ENCODE results near the gene ST7L. TPM values are rescaled to one million over a fixed set of nuclear protein-coding genes. Genes with fewer than 3 reads are reported as not detected.

ST7L gene
- total and polyA plus RNA-seq, 2 experiments from 2014 or later, result 9.2 to 14.2 TPM

DNA sequence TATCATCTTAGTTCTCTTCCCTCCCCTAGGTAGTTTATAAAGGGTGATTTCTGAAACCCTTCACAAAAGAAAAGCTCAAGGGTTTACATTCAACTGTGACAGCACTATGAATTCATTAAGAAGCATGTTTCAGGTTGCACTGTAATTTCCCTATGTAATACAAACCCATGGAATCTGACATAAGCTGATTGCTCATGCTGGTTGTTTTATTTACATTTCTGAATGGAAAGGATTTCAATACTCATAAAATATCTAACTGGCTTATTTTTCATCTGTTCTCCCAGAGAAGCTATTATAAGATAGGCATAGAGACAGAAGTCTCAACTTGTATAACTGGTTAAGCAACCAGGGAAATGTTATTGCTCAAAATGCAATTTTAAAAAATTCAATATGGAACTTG, 89.6 kb downstream of the ST7L start:
- H3K4me2 ChIP-seq, result no peak overlapping the region
- no peak for TF ChIP-seq EZH2phosphoT487 (IDR thresholded peaks at IDR 0.05; ENCODE audit: low read depth, severe bottlenecking, unreplicated experiment)
- TF ChIP-seq, protein P1, sequence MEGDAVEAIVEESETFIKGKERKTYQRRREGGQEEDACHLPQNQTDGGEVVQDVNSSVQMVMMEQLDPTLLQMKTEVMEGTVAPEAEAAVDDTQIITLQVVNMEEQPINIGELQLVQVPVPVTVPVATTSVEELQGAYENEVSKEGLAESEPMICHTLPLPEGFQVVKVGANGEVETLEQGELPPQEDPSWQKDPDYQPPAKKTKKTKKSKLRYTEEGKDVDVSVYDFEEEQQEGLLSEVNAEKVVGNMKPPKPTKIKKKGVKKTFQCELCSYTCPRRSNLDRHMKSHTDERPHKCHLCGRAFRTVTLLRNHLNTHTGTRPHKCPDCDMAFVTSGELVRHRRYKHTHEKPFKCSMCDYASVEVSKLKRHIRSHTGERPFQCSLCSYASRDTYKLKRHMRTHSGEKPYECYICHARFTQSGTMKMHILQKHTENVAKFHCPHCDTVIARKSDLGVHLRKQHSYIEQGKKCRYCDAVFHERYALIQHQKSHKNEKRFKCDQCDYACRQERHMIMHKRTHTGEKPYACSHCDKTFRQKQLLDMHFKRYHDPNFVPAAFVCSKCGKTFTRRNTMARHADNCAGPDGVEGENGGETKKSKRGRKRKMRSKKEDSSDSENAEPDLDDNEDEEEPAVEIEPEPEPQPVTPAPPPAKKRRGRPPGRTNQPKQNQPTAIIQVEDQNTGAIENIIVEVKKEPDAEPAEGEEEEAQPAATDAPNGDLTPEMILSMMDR (IDR thresholded peaks at IDR 0.05; ENCODE audit: poor library complexity), result no peak
- TF ChIP-seq EZH2 (IDR thresholded peaks at IDR 0.05; ENCODE audit: borderline replicate concordance), result no peak
- H3K36me3 ChIP-seq (replicated peaks; ENCODE audit: insufficient read depth, low read depth), result no peaks in the 10 kb centered on the region
- no peak overlapping the region for H3K4me3 ChIP-seq
- H3K79me2 ChIP-seq, result no peaks in the 10 kb centered on the region
- no peak overlapping the region for H3K27ac ChIP-seq
- no peaks in the 10 kb centered on the region for H3K9me2 ChIP-seq (replicated peaks; ENCODE audit: insufficient read depth)
- no peaks in the 10 kb centered on the region for H4K20me1 ChIP-seq (ENCODE audit: insufficient read depth, poor library complexity, severe bottlenecking)
- no peak for DNase-seq (ENCODE audit: low spot score)
- H3K9me3 ChIP-seq (ENCODE audit: low read depth), result no peaks in the 10 kb centered on the region
- H2AFZ ChIP-seq, result no peak overlapping the region
- no peaks in the 10 kb centered on the region for H3K4me1 ChIP-seq (ENCODE audit: insufficient read depth)
- no peaks in the 10 kb centered on the region for H3K27me3 ChIP-seq

DNA sequence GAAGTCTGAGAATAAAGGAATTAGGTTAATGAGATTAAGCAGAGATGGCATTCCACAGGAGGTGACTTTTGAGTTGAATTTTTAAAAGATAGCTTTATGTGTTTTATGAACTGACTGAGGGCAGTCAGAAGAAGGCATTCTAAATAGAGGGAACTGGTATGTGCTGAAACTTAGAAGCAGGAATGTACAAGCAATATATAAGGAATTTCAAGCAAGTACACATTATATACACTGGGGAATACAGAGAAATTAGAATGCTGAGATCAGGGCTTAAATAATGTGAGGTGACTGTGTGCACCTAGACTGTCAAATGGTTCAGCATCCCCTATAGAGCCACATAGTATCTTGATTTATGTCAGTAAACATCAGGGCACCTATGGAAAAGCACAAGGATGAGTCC, 90.9 kb downstream of the ST7L start:
- no peak for DNase-seq (ENCODE audit: low spot score)
- no peak for TF ChIP-seq EZH2 (IDR thresholded peaks at IDR 0.05; ENCODE audit: borderline replicate concordance)
- H3K27me3 ChIP-seq, result no peaks in the 10 kb centered on the region
- no peak overlapping the region for H3K4me2 ChIP-seq
- H2AFZ ChIP-seq, result no peak overlapping the region
- no peaks in the 10 kb centered on the region for H3K9me3 ChIP-seq (ENCODE audit: low read depth)
- H3K79me2 ChIP-seq, result no peaks in the 10 kb centered on the region
- no peak overlapping the region for H3K4me3 ChIP-seq
- no peaks in the 10 kb centered on the region for H3K4me1 ChIP-seq (ENCODE audit: insufficient read depth)
- no peaks in the 10 kb centered on the region for H4K20me1 ChIP-seq (ENCODE audit: insufficient read depth, poor library complexity, severe bottlenecking)
- no peaks in the 10 kb centered on the region for H3K36me3 ChIP-seq (replicated peaks; ENCODE audit: insufficient read depth, low read depth)
- no peaks in the 10 kb centered on the region for H3K9me2 ChIP-seq (replicated peaks; ENCODE audit: insufficient read depth)
- no peak overlapping the region for H3K27ac ChIP-seq

DNA sequence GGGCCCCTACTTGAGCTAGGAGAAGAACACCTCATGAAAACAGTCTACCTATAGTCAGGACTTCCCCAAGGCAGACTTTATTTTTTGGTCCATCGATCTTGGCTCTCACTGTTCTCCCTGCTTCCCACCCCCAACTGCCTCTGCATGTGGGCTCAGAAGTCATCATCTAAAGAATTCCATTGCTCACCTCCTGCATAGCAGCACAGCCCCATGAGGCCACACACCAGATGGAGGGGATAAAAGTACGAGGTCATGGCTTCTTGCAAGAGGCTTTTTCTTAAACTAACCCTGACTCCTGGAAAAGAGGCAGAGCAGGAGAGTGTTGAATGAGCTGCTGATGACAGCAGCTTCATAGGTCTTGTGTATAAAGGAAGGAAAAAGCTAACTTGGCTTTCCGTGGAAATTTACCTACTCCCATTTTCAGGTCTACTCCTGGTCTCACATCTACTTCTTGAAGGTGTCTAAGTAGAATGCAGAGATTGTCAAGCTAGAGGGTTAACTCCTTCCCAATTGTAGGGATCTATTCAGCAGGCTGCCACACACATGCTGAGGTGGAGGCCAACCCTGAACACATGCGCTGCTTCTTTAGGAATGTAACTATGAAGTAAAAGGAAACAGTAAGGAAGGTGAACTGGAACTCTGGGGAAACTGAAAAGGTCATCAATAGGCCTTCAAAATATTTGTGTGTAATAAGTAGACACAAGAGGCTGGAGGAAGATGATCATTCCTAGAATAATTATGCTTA, 91.5 kb downstream of the ST7L start:
- no peak overlapping the region for H2AFZ ChIP-seq
- no peaks in the 10 kb centered on the region for H3K9me3 ChIP-seq (ENCODE audit: low read depth)
- TF ChIP-seq EZH2phosphoT487 (IDR thresholded peaks at IDR 0.05; ENCODE audit: low read depth, severe bottlenecking, unreplicated experiment), result no peak
- TF ChIP-seq, protein P1 (IDR thresholded peaks at IDR 0.05; ENCODE audit: poor library complexity), result no peak
- no peak for TF ChIP-seq EZH2 (IDR thresholded peaks at IDR 0.05; ENCODE audit: borderline replicate concordance)
- H3K4me1 ChIP-seq (ENCODE audit: insufficient read depth), result no peaks in the 10 kb centered on the region
- no peaks in the 10 kb centered on the region for H3K9me2 ChIP-seq (replicated peaks; ENCODE audit: insufficient read depth)
- H3K27ac ChIP-seq, result no peak overlapping the region
- DNase-seq (ENCODE audit: low spot score), result no peak
- H3K36me3 ChIP-seq (replicated peaks; ENCODE audit: insufficient read depth, low read depth), result no peaks in the 10 kb centered on the region
- H3K79me2 ChIP-seq, result no peaks in the 10 kb centered on the region
- no peaks in the 10 kb centered on the region for H4K20me1 ChIP-seq (ENCODE audit: insufficient read depth, poor library complexity, severe bottlenecking)
- H3K4me3 ChIP-seq, result no peak overlapping the region
- no peak overlapping the region for H3K4me2 ChIP-seq
- 63% methylated on average over 4 of the region's 4 CpGs for WGBS (ENCODE audit: low lambda C conversion rate, missing lambda C conversion rate)
- H3K27me3 ChIP-seq, result no peaks in the 10 kb centered on the region

DNA sequence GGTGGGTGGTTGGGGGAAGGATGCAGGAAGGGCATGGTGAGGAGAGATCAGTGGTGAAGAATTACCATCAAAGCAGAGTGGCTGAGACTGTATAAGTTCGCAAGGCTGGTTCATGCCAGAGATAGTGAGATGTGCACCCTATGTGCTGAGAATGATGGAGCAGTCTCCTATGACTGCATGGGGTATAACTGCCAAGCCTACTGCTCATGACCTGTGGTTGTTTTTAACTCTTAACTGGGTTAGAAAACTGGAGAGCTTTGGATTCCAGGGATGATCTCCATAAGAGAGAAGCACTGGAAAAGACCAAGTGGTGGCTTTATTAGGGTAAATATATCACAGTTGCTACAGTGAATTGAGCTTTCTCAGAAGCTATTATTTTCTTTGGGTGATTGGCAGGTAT, 94.0 kb downstream of the ST7L start:
- Histone ChIP-seq H3K9me3 (ENCODE audit: low read depth) (no peaks in the 10 kb centered on the region), H3K4me3 (no peak overlapping the region), H3K27ac (no peak overlapping the region), H3K36me3 (replicated peaks; ENCODE audit: insufficient read depth, low read depth) (no peaks in the 10 kb centered on the region), H3K27me3 (no peaks in the 10 kb centered on the region), H3K4me2 (no peak overlapping the region), H2AFZ (no peak overlapping the region), H3K79me2 (no peaks in the 10 kb centered on the region), H4K20me1 (ENCODE audit: insufficient read depth, poor library complexity, severe bottlenecking) (no peaks in the 10 kb centered on the region), H3K4me1 (ENCODE audit: insufficient read depth) (no peaks in the 10 kb centered on the region), H3K9me2 (replicated peaks; ENCODE audit: insufficient read depth) (no peaks in the 10 kb centered on the region)
- no peak for TF ChIP-seq EZH2 (IDR thresholded peaks at IDR 0.05; ENCODE audit: borderline replicate concordance)
- no peak for TF ChIP-seq EZH2phosphoT487 (IDR thresholded peaks at IDR 0.05; ENCODE audit: low read depth, severe bottlenecking, unreplicated experiment)
- TF ChIP-seq, protein P1 (IDR thresholded peaks at IDR 0.05; ENCODE audit: poor library complexity), result no peak
- no peak for DNase-seq (ENCODE audit: low spot score)
- 100% methylated on average over 1 of the region's 1 CpG for WGBS (ENCODE audit: low lambda C conversion rate, missing lambda C conversion rate)
